ENCODE measurements around the gene DOHH.

Gene DOHH, protein sequence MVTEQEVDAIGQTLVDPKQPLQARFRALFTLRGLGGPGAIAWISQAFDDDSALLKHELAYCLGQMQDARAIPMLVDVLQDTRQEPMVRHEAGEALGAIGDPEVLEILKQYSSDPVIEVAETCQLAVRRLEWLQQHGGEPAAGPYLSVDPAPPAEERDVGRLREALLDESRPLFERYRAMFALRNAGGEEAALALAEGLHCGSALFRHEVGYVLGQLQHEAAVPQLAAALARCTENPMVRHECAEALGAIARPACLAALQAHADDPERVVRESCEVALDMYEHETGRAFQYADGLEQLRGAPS

DNA sequence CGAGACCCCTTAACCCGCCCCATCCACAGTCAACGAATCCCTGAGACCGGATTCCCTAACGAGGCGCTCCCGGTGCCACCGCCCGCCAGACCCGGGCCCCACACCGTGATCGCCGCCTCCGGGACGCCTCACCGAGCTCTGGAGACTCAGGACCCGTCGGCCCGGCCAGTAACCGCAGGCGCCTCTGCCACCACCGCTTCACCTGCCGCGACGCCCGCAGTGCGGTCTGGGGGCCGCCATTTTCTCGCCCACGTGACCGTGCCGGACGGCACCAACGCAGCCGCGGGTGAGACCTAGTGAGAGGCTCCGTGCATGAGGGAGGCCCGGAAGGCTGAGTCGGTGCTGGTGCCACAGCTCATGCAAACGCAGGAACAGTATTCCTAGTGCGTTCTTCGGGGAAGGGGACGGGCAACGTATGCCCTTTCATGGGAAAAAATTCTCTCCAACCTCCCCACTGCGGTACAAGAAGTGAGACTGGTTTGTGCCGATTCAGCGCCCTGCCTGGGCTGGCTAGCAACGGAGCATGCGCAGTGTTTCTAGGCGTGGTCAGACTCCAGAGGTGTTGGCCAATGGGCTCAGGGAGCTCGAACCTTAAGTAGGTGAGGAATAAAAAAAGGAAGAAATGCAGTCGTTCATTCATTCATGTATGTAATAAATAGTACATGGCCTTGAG, at the start of gene DOHH:
TSS of gene DOHH (minus strand) at position 246 of the 673 bp plus-strand sequence. CDS start 3,860 bp downstream, outside the sequence.
- DNase-seq = peak; percentile 92

DNA sequence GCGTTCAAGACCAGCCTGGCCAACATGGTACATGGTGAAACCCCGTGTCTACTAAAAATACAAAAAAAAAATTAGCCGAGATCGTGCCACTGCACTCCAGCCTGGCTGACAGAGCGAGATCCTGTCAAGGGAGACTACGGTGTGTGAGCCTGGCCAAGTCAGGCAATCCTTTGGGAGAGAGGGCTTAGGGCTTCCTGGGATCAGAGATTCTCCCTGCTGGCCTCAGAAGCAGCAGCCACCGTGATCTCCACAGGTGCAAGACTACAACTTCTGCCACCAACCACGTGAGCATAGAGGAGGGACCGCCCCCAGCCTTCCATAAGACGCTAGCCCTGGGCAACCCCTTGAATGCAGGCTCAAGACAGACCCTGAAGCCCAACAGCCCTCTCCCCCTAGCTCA, 49.3 kb upstream of the DOHH start:
- DNase-seq = no peak

DNA sequence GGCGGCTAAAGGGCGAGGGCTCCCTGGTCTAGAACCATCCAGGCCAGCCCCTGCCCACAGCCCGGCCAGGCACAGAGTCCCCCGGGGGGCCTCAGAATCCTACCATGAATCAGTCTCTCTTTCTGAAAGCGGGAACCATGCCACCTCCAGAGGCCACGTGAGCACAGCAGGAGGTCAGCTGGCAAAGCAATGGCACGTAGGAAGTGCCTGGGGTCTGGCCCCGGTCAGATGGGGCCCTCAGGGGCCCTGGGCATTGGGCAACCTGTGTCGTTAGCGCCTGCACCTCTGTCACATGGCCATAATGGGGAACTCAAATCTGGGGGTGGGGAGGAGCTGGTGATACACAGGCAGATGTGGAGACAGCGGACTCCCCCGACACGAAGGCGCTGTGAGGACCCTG, 48.1 kb upstream of the DOHH start:
- no peak for DNase-seq

DNA sequence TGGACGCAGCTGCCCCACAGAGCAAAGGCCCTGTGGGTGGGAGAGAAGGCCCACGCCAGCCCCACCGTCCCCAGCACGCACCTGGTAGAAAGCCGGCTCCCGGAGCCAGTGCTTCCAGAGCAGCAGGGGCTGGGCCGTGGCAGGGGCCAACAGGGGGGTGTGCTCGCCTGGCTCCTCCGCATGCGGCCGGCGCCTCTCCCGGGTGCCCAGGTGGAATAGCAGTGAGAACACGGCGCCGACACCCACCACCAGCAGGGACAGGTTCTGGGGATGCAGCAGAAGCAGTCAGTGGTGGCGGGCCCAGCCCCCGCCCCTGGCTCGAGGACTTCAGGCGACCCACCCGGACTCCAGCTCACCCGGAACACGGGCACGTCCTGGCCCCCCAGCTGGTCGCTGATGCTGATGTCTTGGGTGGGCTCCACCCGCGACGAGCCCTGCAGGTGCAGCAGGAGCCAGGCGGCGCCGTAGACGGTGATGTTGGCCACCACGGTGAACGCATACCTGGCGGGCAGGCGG, 47.4 kb upstream of the DOHH start:
- no peak for DNase-seq

DNA sequence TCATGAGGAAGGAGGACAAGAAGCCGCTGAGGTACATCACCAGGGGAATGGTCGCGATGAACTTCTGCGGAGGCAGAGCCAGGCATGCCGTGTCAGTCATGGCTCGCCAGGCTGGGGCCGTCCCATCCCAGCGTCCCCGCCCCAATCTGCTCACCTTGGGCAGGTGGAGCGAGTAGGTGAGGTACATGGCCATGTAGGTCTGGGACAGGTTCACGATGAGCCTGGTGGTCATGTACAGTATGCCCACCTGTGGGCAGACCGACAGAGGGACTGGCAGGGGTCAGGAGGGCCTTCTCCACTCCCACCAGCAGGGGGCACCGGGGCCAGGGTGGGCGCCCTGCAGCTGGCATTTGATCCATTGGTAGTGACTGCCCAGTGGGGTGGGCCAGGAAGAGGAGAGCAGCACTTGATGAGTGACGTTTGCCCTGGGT, 46.8 kb upstream of the DOHH start:
- DNase-seq = no peak

DNA sequence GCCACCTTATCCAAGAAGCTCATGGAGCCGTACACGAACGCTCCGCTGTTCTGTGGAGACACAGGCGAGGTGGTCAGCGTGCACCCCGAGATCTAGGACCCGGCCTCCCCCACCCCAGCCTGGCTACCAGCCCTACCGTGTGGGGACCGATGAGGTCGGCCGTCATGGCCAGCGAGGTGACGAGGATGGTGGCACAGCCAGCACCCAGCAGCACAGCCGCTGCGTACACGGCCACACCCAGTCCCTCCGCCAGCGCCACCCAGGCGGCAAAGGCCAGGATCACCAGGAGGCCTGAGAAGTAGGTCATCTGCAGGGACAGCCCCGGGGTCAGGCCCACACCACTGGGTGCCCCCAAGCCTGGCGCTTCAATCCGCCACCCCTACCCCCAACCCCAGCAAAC, 45.6 kb upstream of the DOHH start:
- no peak for DNase-seq

DNA sequence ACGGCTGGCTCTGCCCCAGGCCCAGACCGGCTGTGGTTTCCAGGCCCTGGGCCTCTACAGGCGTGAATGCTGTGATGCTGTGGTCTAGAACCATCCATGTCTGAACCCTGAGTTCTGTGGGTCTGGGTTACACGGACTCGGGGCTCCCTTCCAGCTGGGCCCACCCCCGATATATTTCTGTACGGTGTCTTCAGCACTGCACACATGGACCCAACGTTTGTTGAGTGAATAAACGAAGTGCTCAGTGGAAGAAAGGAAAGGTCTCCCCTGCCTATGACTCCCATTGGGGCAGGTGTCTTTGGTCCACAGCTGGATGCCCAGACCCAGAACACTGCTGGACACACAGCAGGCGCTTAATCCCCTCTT, 45.2 kb upstream of the DOHH start:
- DNase-seq = no peak

DNA sequence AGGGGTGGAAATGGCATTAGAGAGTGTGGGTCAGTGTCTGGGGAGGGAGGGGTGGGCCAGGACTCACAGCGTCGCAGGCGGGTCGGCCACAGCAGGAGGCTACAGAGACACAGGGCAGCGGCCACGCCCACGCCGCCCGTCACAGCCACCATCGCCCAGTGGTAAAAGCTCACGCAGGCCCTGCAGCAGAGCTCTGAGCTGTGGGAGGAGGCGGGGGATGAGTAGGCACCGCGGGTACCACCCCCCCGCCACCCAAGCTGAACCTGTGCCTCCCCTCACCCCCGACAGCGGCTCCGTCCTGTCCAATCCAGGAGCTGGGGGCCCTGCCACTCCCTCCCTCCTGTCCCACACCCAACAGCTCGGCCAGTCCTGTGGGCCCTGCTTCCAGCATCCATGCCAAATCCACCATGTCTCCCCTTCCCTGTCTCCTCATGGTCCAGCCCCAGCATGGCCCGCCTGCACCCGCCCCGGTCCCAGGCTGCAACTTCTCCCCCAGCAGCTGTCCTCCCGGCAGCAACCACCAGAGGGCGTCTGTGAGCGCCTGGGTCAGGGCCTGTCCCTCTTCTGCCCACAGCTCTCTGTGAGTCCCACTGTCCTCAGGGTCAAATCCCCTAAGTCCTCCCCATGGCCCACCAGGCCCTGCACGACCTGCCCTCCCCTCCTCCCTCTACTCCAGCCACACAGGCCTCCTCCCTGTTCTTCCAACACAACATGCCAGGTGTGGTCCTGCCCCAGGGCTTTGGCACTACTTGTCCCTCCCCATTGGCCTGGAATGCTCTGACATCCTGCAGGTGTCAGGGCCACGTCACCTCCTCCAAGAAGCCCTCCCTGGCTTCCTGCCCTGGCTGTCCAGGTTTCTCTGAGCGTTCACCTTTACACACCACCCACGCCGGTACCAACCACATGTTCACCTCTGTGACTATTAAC, 44.5 kb upstream of the DOHH start:
- DNase-seq = peak; percentile 46

DNA sequence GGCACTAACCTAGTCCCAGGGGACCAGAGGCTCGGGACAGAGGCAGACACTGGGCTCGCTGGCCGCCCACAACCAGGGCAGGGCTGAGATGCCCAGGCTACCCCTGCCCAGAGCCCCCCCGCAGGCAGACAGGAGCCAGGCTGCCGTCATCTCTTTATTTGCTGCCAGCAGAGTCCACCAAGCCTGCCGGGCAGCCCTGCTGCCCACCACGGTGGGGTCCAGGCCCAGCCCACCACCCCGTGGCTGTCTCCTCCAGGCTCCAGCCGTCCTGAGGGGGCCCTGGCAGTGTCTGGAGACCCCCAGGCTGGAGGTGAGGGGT, 43.5 kb upstream of the DOHH start:
- DNase-seq = no peak

DNA sequence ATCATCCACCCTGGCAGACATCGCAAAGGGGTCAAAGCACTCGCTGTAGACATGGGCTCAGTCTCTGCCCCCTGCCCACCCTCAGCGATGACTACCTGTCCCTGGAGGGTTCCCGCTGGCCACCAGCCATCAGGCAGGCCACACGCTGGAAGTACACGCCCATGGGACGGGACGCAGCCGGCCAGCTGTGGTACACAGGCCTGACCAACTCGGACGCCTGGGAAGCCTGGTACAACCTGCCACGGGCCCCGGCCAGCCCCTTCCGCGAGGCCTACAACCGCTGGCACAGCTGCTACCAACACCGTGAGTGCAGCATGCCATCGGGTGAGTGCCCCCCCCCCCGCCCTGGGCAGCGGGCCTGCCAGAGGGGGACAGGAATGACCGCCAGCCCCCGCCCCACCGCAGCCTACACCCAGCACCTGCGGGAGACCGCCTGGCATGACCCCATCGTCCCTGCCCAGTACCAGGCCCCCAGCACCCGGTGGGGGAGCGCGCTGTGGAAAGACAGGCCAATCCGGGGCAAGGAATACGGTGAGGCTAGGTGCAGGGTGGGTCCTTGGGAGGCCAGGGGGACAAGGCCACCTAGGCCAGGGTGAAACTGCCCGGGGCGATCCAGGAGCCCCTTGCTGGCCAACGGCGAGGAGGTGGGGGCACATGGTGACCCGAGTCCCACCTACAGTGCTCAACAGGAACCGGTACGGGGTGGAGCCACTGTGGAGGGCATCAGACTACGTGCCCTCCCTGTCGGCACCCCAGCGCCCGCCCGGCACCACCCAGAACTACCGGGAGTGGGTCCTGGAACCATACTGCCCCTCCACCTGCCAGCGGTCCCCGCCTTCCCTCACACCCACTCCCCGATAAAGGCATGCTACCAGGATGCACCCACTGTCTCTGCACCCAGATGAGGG, 42.9 kb upstream of the DOHH start:
- no peak for DNase-seq

DNA sequence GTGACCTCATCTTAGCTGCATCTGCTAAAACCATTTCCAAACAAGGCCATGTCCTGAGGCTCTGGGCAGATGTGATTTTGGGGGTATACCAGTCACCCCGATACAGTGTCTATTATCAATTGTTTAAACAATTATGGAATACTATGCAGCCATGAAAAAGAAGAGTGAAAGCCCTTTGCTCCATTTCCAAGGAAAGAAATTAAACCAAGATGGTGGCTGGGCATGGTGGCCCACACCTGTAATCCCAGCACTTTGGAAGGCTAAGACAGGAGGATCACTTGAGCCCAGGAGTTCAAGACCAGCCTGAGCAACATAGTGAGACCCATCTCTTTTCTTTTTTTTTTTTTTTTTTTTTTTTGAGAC, 39.3 kb upstream of the DOHH start:
- no peak for DNase-seq

DNA sequence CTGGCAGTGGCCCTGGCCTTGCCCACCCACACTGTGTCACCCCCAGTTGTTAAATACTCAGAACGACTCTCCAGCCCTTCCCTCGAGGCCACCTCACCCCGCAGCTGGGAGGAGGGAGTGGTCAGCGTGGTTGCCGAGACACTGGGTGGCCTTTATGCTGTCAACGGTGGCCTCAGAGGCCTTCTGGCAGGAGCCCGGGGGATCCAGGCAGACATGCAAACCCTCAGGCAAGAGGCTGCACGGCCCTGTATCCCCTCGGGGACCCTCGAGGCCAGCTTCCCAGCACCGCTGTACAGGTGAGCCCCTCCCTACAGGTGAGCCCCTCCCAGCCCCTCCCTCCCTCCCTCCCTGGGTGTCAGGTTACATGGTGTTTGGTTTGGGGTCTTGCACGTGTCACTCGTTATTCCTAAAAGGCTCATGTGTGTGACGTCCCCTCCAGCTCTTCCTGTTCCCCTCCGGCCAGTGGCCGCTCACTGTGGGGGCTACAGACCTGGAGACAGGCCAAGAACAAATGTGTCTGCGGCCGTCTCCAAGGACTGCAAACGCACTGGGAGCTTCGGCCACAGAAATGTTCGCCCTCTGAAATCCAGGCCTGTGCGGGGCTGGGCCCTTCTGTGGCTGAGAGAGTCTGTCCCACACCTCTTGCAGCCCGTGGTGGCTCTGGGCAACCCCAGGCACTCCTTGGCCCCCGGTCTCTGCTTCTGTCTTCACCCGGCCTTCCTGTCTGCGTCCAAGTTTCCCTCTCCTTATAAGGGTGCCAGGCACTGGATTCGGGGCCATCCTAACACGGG, 38.7 kb upstream of the DOHH start, which contains the start of gene TEKTIP1:
TSS of gene TEKTIP1 (plus strand) at position 210 of the 791 bp plus-strand sequence. CDS start at position 214, 4 bp downstream.
- DNase-seq = no peak

DNA sequence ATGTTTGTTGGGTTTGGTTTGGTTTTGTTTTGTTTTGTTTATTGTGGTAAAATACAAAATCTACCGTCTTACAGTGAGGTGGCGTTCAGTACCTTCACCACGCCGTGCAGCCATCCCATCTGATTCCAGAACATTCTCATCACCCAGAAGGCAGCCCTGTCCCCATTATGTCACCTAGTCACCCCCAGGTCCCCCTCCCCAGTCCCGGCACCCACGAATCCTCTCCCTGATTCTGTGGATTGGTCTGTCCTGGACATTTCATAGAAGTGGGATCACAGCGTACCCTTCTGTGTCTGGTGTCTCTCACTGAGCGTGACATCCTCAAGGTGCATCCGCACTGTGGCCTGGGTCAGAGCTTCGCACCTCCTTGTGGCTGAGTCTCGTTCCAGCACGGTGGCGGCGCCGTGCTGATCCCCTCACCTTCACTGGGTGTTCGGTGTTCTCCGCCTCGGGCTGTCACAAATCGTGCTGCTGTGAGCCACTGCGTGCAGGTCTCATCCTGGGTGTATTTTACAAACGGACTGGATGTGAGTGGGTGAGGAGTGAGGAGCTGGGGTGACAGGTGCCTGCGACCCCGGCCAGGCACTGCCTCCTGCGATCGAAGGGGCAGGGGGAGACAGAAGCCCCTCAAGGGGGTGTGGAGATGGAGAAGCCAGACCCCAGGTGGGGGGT, 37.9 kb upstream of the DOHH start:
- no peak for DNase-seq

DNA sequence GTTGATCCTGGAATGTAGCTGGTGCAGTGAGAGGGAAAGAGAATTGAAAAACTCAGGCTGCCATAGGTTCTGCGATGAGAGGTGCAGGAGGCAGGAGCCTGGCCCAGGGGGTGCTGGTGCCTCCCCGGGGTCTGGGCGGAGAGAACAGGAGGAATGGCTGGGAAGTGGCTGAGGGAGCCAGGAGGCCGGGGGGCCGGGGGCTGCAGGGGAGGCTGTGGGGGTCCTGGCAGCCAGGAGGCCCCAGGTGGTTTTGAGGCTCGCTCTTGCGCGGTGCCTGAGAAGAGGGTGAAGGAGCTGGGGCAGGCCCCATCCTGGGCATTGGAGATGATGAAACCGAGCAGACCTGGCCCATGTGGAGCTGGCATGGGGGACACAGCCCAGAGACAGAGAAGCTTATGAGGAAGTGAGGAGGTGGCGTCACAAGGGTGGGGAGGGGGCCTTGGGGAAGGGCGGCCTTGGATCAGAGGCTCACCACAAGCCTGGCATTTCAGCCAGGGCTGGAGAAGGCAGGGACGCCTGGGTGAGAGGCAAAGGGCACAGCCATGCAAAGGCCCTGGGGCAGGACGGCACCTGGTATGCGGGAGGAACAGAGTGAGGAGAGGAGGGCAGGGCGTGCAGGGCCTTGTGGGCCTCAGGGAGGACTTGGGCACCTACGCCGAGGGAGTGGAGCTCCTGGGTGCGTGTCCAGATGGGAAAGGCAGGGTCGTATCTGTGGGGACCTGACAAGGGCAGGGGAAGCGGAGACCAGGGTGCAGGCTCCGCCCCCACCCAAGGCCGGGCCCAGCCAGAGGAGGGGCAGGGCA, 37.2 kb upstream of the DOHH start:
- no peak for DNase-seq

DNA sequence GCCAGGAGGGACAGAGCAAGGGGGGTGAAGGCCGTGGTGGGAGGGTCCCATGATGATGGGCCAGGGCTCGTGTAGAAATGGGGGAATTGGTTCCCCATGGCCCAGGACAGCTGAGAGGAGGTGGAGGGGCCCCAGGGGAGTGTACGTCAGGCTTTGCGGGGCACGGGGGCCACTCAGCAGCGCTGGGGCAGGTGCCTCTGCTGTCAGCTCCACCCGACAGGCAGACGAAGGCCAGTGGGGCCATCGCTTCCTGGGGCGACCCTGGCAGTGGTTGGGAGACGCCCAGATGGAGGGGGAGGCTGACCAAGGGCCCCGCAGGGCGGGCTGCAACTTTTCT, 36.6 kb upstream of the DOHH start:
- no peak for DNase-seq

DNA sequence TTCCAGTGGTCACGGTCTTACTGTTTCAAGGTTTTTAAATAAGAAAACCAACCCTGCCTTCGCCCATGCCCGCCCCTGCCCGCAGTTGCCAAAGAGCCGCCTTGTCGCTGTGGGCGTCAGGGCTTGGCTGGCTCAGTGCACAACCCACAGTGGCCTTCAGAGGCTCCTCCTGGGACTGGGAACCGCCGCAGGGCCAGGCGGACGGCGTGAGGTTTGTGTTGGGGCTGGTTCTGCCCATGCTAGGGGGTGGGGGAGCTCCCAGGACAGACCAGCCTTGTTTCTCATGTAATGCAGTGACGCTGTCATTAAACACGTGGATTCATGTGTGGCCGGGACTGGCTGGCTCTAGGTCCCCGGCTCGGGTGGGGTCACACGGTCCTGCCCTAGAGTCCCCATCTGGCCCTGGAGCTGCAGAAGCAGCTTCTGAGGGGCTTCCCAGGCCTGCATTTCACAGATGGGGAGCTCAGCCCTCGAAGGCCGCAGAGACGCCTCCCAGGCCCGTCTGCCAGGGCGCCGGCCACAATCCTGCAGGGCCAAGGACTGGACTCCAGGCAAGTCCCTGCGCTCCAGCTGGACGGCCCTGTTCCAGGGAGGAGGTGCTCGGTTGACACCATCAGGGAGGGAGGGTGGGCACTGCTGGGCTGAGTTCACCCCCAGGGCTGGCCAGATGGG, 36.1 kb upstream of the DOHH start:
- no peak for DNase-seq

DNA sequence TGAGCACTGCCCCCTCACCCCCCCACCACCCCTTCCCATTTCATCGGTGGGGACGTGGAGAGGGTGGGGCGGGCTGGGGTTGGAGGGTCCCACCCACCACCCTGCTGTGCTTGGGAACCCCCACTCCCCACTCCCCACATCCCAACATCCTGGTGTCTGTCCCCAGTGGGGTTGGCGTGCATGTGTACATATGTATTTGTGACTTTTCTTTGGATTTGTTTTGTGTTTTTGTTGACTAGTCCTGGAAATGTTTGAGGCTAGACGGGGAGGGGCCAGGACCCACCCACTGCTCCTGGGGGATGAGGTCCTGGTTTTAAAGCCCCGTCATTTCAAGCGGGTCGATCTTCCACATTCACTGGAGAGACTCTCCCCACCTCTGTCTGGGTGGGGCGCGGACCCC, 35.5 kb upstream of the DOHH start:
- DNase-seq = no peak

DNA sequence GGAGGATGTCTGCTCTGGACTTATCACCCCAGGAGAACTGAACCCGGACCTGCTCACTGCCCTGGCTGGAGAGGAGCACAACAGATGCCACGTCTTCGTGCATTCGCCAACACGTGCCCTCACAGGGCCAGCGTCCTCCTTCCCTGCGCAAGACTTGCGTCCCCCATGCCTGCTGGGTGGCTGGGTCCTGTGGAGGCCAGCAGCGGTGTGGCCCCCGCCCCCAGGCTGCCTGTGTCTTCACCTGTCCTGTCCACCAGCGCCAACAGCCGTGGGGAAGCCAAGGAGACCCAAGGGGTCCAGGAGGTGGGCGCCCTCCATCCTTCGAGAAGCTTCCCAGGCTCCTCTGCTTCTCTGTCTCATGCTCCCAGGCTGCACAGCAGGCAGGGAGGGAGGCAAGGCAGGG, 35.1 kb upstream of the DOHH start:
- DNase-seq = no peak

DNA sequence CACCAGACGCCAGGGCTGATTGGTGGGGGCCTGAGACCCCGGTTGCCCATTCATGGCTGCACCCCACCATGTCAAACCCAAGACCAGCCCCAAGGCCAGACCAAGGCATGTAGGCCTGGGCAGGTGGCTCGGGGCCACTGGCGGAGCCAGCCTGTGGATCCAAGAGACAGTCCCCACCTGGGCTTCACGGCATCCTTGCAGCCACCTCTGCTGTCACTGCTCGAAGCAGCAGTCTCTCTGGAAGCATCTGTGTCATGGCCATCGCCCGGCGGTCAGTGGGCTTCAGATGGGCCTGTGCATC, 34.7 kb upstream of the DOHH start:
- no peak for DNase-seq

Measured in NCI-H2227 treated with DMSO at 0.1 percent for 48 hours (cell line).